OCI-LY3 (cell line): Measurements from ENCODE around the gene CCM2L.

ENCODE experiments used
- CTCF ChIP-seq: fragments of 200-600, 300-600 bp; sonication (generic); IDR thresholded peaks from 2 replicates; pipeline ENCODE4 v1.5.1; 2014; ENCODE audit warnings: antibody characterized with exemption, low read length, low read depth
- EZH2phosphoT487 ChIP-seq: fragments of 200-600 bp; shearing (Covaris generic); IDR thresholded peaks from 2 replicates; pipeline ENCODE4 v1.6.1; 2018; ENCODE audit warnings: antibody characterized with exemption, mixed run types, low read depth

DNA sequence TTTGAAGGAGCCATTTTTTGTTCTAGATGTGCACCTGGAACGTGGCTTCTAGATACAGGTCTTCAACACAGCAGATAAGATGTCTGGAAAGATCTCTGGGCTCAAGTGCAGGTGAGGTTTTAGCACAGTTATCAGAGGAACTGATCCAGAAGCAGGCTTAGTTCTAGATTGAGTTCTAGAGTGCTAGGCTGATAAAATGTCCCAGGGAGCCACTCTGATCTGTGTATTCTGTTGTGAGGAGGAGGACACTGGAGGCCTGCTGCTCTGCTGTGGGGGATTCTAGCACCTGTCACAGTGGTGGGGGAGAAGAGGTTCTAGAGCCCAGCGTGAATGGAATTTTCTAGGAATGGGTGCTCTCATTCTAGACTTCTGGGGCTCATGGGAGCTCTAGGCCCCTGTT lies 12.0 kb upstream of the CCM2L start:
- no peak for TF ChIP-seq CTCF
- TF ChIP-seq EZH2phosphoT487: no peak
